NCI-H1092 treated with DMSO at 0.1 percent for 48 hours (cell line): ENCODE measurements around the gene TTPAL.

ENCODE experiments used
- DNase-seq: peaks from one replicate; lab custom pipeline; 2025; lab: John Stamatoyannopoulos, UW

The TTPAL gene

GRCh38 chr20:44540834-44541233 is 65.2 kb downstream of the TTPAL start:
- no peak for DNase-seq

- no peak for DNase-seq
Measured at GRCh38 chr20:44541992-44542391, 66.3 kb downstream of the TTPAL start.

- no peak for DNase-seq
Measured at GRCh38 chr20:44542890-44543289, 67.2 kb downstream of the TTPAL start.

GRCh38 chr20:44543358-44543757 is 67.7 kb downstream of the TTPAL start:
- DNase-seq: no peak
